ENCODE data around the gene MORN5. TPM values are rescaled to one million over a fixed set of nuclear protein-coding genes. Genes with fewer than 3 reads are reported as not detected.

MORN5 gene
- total and polyA plus RNA-seq, 2 experiments from 2014 or later: not detected

DNA sequence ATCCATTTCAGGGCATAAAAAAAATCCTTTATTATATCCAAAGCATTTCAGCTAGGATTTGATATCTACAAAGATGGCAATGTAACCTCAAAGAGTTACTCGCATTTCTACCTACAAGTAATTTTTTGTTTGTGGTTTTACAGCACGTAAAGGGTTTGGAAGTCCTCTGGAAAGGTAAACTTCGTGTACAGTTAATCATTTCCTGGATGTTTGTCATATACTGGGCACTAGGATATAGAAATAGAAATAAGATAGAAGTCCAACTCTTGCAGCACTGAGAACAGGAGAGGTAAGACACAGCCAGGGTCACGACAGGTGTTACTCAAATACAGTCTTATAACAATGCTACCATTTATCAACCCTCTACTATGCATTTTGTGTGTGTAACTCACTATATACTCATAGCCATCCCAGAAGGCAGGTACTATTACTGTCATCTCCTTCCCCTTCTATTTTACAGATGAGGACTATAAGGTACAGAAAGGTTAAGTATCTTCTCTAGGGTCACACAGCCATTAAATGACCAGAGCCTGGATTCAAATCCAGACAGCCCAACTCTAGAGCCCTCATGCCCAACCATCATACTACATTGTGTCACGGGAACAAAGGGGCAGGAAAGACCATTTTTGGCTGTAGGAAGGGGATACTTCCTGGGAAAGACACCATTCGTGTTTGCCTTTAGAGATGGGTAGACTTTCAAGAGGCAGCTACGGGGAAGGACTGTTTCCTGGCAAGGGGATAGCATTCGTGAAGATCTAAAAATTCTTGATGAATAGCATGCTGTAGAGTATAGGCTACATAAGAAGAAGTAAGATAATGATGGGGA, 19.1 kb upstream of the MORN5 start:
- Mint-ChIP-seq H3K9me3 (no peaks in the 10 kb centered on the region), H3K27ac (no peak overlapping the region)

More for the DNA sequence above, 19.1 kb upstream of the MORN5 start:
- no peaks in the 10 kb centered on the region for H3K27me3 Mint-ChIP-seq (ENCODE audit: insufficient read depth, low read depth, poor library complexity)
- DNase-seq (ENCODE audit: low spot score) (no peak), ATAC-seq (no peak)
- H3K4me1 Mint-ChIP-seq: peaks cover 6% of the 10 kb centered on the region
- no peak overlapping the region for H3K4me3 Mint-ChIP-seq
- H3K36me3 ChIP-seq (ENCODE audit: insufficient read depth): no peaks in the 10 kb centered on the region
- H2AFZ ChIP-seq: no peak overlapping the region
- H3K4me2 ChIP-seq: no peak overlapping the region
- peaks cover 6% of the 10 kb centered on the region; the same call in 1 of the 2 replicates for H3K4me1 ChIP-seq (ENCODE audit: insufficient read depth)
- H3K9me2 ChIP-seq (ENCODE audit: insufficient read depth): no peaks in the 10 kb centered on the region
- no peaks in the 10 kb centered on the region for H3K27me3 ChIP-seq (ENCODE audit: insufficient read depth)
- peaks cover 9% of the 10 kb centered on the region for H3K36me3 Mint-ChIP-seq (ENCODE audit: low read depth)
- H3K27ac ChIP-seq (ENCODE audit: low read depth): no peak overlapping the region
- TF ChIP-seq, protein P1, sequence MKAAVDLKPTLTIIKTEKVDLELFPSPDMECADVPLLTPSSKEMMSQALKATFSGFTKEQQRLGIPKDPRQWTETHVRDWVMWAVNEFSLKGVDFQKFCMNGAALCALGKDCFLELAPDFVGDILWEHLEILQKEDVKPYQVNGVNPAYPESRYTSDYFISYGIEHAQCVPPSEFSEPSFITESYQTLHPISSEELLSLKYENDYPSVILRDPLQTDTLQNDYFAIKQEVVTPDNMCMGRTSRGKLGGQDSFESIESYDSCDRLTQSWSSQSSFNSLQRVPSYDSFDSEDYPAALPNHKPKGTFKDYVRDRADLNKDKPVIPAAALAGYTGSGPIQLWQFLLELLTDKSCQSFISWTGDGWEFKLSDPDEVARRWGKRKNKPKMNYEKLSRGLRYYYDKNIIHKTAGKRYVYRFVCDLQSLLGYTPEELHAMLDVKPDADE (IDR thresholded peaks at IDR 0.05): no peak
- TF ChIP-seq EZH2phosphoT487 (IDR thresholded peaks at IDR 0.05; ENCODE audit: unreplicated experiment): no peak
- TF ChIP-seq EZH2 (IDR thresholded peaks at IDR 0.05; ENCODE audit: low read depth, unreplicated experiment): no peak
- TF ChIP-seq, protein P2, sequence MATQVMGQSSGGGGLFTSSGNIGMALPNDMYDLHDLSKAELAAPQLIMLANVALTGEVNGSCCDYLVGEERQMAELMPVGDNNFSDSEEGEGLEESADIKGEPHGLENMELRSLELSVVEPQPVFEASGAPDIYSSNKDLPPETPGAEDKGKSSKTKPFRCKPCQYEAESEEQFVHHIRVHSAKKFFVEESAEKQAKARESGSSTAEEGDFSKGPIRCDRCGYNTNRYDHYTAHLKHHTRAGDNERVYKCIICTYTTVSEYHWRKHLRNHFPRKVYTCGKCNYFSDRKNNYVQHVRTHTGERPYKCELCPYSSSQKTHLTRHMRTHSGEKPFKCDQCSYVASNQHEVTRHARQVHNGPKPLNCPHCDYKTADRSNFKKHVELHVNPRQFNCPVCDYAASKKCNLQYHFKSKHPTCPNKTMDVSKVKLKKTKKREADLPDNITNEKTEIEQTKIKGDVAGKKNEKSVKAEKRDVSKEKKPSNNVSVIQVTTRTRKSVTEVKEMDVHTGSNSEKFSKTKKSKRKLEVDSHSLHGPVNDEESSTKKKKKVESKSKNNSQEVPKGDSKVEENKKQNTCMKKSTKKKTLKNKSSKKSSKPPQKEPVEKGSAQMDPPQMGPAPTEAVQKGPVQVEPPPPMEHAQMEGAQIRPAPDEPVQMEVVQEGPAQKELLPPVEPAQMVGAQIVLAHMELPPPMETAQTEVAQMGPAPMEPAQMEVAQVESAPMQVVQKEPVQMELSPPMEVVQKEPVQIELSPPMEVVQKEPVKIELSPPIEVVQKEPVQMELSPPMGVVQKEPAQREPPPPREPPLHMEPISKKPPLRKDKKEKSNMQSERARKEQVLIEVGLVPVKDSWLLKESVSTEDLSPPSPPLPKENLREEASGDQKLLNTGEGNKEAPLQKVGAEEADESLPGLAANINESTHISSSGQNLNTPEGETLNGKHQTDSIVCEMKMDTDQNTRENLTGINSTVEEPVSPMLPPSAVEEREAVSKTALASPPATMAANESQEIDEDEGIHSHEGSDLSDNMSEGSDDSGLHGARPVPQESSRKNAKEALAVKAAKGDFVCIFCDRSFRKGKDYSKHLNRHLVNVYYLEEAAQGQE (IDR thresholded peaks at IDR 0.05; ENCODE audit: unreplicated experiment): no peak
- no peak for TF ChIP-seq STAT1 (IDR thresholded peaks at IDR 0.05; ENCODE audit: unreplicated experiment)
- TF ChIP-seq NANOG (IDR thresholded peaks at IDR 0.05; ENCODE audit: borderline replicate concordance): no peak
- TF ChIP-seq, protein P3, sequence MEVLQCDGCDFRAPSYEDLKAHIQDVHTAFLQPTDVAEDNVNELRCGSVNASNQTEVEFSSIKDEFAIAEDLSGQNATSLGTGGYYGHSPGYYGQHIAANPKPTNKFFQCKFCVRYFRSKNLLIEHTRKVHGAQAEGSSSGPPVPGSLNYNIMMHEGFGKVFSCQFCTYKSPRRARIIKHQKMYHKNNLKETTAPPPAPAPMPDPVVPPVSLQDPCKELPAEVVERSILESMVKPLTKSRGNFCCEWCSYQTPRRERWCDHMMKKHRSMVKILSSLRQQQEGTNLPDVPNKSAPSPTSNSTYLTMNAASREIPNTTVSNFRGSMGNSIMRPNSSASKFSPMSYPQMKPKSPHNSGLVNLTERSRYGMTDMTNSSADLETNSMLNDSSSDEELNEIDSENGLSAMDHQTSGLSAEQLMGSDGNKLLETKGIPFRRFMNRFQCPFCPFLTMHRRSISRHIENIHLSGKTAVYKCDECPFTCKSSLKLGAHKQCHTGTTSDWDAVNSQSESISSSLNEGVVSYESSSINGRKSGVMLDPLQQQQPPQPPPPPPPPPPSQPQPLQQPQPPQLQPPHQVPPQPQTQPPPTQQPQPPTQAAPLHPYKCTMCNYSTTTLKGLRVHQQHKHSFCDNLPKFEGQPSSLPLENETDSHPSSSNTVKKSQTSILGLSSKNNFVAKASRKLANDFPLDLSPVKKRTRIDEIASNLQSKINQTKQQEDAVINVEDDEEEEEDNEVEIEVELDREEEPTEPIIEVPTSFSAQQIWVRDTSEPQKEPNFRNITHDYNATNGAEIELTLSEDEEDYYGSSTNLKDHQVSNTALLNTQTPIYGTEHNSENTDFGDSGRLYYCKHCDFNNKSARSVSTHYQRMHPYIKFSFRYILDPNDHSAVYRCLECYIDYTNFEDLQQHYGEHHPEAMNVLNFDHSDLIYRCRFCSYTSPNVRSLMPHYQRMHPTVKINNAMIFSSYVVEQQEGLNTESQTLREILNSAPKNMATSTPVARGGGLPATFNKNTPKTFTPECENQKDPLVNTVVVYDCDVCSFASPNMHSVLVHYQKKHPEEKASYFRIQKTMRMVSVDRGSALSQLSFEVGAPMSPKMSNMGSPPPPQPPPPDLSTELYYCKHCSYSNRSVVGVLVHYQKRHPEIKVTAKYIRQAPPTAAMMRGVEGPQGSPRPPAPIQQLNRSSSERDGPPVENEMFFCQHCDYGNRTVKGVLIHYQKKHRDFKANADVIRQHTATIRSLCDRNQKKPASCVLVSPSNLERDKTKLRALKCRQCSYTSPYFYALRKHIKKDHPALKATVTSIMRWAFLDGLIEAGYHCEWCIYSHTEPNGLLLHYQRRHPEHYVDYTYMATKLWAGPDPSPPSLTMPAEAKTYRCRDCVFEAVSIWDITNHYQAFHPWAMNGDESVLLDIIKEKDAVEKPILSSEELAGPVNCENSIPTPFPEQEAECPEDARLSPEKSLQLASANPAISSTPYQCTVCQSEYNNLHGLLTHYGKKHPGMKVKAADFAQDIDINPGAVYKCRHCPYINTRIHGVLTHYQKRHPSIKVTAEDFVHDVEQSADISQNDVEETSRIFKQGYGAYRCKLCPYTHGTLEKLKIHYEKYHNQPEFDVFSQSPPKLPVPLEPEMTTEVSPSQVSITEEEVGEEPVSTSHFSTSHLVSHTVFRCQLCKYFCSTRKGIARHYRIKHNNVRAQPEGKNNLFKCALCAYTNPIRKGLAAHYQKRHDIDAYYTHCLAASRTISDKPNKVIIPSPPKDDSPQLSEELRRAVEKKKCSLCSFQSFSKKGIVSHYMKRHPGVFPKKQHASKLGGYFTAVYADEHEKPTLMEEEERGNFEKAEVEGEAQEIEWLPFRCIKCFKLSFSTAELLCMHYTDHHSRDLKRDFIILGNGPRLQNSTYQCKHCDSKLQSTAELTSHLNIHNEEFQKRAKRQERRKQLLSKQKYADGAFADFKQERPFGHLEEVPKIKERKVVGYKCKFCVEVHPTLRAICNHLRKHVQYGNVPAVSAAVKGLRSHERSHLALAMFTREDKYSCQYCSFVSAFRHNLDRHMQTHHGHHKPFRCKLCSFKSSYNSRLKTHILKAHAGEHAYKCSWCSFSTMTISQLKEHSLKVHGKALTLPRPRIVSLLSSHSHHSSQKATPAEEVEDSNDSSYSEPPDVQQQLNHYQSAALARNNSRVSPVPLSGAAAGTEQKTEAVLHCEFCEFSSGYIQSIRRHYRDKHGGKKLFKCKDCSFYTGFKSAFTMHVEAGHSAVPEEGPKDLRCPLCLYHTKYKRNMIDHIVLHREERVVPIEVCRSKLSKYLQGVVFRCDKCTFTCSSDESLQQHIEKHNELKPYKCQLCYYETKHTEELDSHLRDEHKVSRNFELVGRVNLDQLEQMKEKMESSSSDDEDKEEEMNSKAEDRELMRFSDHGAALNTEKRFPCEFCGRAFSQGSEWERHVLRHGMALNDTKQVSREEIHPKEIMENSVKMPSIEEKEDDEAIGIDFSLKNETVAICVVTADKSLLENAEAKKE (CRISPR knock-in tag; IDR thresholded peaks at IDR 0.05): no peak
- TF ChIP-seq JUNB (IDR thresholded peaks at IDR 0.05; ENCODE audit: unreplicated experiment): no peak
- TF ChIP-seq, protein P4, sequence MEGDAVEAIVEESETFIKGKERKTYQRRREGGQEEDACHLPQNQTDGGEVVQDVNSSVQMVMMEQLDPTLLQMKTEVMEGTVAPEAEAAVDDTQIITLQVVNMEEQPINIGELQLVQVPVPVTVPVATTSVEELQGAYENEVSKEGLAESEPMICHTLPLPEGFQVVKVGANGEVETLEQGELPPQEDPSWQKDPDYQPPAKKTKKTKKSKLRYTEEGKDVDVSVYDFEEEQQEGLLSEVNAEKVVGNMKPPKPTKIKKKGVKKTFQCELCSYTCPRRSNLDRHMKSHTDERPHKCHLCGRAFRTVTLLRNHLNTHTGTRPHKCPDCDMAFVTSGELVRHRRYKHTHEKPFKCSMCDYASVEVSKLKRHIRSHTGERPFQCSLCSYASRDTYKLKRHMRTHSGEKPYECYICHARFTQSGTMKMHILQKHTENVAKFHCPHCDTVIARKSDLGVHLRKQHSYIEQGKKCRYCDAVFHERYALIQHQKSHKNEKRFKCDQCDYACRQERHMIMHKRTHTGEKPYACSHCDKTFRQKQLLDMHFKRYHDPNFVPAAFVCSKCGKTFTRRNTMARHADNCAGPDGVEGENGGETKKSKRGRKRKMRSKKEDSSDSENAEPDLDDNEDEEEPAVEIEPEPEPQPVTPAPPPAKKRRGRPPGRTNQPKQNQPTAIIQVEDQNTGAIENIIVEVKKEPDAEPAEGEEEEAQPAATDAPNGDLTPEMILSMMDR (conservative IDR thresholded peaks at IDR 0.05; ENCODE audit: low read depth in 2 of 2): no peak
- no peak for TF ChIP-seq ZNF331 (CRISPR knock-in tag; IDR thresholded peaks at IDR 0.05; ENCODE audit: low read depth)
- TF ChIP-seq CREB1 (CRISPR knock-in tag; IDR thresholded peaks at IDR 0.05; ENCODE audit: low read depth): no peak
- no peak for TF ChIP-seq POLR2AphosphoS5 (IDR thresholded peaks at IDR 0.05; ENCODE audit: low read depth)
- TF ChIP-seq ZNF114 (CRISPR knock-in tag; IDR thresholded peaks at IDR 0.05): no peak
- no peaks in the 10 kb centered on the region for H3K79me2 ChIP-seq (replicated peaks; ENCODE audit: insufficient read depth)
- no peaks in the 10 kb centered on the region for H3F3A ChIP-seq (replicated peaks; ENCODE audit: low read depth)
- no peaks in the 10 kb centered on the region; the same call in 1 of the 2 replicates for H4K20me1 ChIP-seq (replicated peaks; ENCODE audit: insufficient read depth)
- no peak overlapping the region for H3K4me3 ChIP-seq
